Osteoblast (primary cell): ENCODE data around the gene RAB8A. TPM values are rescaled to one million over a fixed set of nuclear protein-coding genes. Genes with fewer than 3 reads are reported as not detected.
"Not testable (repeated sequence)": the region's sequence is repeated elsewhere in the genome, so short reads cannot be mapped to it uniquely, and the experiment has no call there.

Experiments
- DNase-seq: peaks from one replicate; pipeline ENCODE4 v3.0.0; 2011; ENCODE audit warnings: low spot score, mixed read lengths; ENCODE audit not compliant: insufficient read length; ENCODE audit errors: missing footprints
- H2AFZ ChIP-seq: 2 replicates; pipeline ENCODE4 v1.6.0; 2011; ENCODE audit warnings: mild to moderate bottlenecking, low read length
- H3K27ac ChIP-seq: 2 replicates; pipeline ENCODE4 v1.5.1; 2011; ENCODE audit warnings: mild to moderate bottlenecking, low read depth, low read length, moderate library complexity
- H3K27me3 ChIP-seq: 2 replicates; pipeline ENCODE4 v1.6.0; 2012; ENCODE audit warnings: mild to moderate bottlenecking, control low read depth, inconsistent platforms, low read length, moderate library complexity; ENCODE audit not compliant: insufficient read depth
- H3K36me3 ChIP-seq: 2 replicates; pipeline ENCODE4 v1.5.1; 2011; ENCODE audit warnings: mild to moderate bottlenecking, low read length, control low read depth, moderate library complexity; ENCODE audit not compliant: insufficient read depth
- H3K4me1 ChIP-seq: 2 replicates; pipeline ENCODE4 v1.5.1; 2011; ENCODE audit warnings: mild to moderate bottlenecking, low read length, control low read depth, moderate library complexity; ENCODE audit not compliant: insufficient read depth
- H3K4me2 ChIP-seq: 2 replicates; pipeline ENCODE4 v1.6.0; 2011; ENCODE audit warnings: mild to moderate bottlenecking, low read length; ENCODE audit not compliant: insufficient read depth
- H3K4me3 ChIP-seq: fragments of 200-600 bp; sonication (generic); 3 replicates; pipeline ENCODE4 v1.5.1; 2012; ENCODE audit warnings: mild to moderate bottlenecking, low read length, inconsistent platforms; ENCODE audit not compliant: insufficient read depth
- H3K79me2 ChIP-seq: 2 replicates; pipeline ENCODE4 v1.6.0; 2012; ENCODE audit warnings: mild to moderate bottlenecking, low read length, control low read depth, inconsistent platforms; ENCODE audit not compliant: insufficient read depth
- H3K9me3 ChIP-seq: 2 replicates; pipeline ENCODE4 v1.5.1; 2011; ENCODE audit warnings: low read depth, low read length, control low read depth
- H4K20me1 ChIP-seq: 2 replicates; pipeline ENCODE4 v1.6.0; 2012; ENCODE audit warnings: mild to moderate bottlenecking, low read length, control low read depth; ENCODE audit not compliant: insufficient read depth
- total RNA-seq: library from RNA; depleted of rRNA; stranded (reverse); fragments of >200 nt; gene quantifications from 2 replicates; pipeline ENCODE4 v1.2.3, GENCODE V29; 2012
- TF ChIP-seq, protein P1 (sequence below): IDR thresholded peaks from 2 replicates; pipeline ENCODE4 v1.5.1; 2011; ENCODE audit warnings: mild to moderate bottlenecking, low read depth, low read length, moderate library complexity; ENCODE audit errors: extremely low read depth

The RAB8A gene
- total RNA-seq, 1 donor = 68.8 TPM

DNA sequence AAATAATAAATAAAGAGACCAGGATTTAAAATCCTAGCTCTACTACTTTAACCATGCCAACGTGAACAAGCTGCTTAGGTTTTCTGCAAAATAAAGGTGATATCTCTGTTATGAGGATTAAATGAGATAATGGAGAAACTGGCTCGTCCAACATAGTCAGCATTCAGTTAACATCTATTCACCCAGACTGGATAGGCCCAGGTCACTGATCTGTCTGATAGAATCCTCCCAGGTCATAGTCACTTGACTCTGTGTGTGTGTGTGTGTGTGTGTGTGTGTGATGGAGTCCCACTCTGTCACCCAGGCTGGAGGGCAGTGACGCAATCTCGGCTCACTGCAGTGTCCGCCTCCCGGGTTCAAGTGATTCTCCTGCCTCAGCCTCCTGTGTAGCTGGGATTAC is 12.9 kb upstream of the RAB8A start:
- Histone ChIP-seq H3K9me3 (no peaks in the 10 kb centered on the region), H3K27ac (no peak overlapping the region), H3K36me3 (peaks cover 98% of the 10 kb centered on the region), H3K79me2 (peaks cover 29% of the 10 kb centered on the region), H3K4me1 (peaks cover 12% of the 10 kb centered on the region), H4K20me1 (peaks cover 57% of the 10 kb centered on the region), H3K4me2 (no peak overlapping the region), H3K27me3 (no peaks in the 10 kb centered on the region), H3K4me3 (no peak overlapping the region), H2AFZ (no peak overlapping the region)
- TF ChIP-seq, protein P1, sequence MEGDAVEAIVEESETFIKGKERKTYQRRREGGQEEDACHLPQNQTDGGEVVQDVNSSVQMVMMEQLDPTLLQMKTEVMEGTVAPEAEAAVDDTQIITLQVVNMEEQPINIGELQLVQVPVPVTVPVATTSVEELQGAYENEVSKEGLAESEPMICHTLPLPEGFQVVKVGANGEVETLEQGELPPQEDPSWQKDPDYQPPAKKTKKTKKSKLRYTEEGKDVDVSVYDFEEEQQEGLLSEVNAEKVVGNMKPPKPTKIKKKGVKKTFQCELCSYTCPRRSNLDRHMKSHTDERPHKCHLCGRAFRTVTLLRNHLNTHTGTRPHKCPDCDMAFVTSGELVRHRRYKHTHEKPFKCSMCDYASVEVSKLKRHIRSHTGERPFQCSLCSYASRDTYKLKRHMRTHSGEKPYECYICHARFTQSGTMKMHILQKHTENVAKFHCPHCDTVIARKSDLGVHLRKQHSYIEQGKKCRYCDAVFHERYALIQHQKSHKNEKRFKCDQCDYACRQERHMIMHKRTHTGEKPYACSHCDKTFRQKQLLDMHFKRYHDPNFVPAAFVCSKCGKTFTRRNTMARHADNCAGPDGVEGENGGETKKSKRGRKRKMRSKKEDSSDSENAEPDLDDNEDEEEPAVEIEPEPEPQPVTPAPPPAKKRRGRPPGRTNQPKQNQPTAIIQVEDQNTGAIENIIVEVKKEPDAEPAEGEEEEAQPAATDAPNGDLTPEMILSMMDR = no peak
- no peak for DNase-seq

DNA sequence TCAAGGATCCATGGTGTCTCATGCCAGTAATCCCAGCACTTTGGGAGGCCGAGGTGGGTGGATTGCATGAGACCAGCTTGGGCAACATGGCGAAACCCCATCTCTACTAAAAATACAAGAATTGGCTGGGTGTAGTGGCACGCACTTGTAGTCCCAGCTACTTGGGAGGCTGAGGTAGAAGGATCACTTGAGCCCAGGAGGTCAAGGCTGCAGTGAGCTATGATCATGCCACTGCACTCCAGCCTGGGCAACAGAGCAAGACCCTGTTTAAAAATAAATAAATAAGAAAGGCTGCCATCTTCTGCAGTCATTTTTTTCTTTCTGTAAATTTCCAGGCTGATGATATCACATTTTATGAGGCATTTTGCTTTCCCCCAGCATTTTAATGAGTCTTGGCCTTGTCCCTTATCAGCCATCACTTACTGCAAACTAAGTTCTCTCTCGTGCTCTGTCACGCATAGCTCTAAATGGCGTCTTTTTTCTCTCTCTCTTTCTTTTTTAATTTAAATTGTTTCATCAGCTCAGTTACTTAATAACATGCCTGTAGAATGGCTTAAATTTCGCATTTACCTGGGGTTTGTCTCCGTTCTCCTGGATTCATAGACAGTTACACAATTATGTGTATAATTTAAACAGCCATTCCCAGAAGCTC is 12.2 kb upstream of the RAB8A start:
- Histone ChIP-seq H3K79me2 (peaks cover 29% of the 10 kb centered on the region), H3K36me3 (peaks cover 92% of the 10 kb centered on the region), H4K20me1 (peaks cover 57% of the 10 kb centered on the region)
- not testable (repeated sequence) for H3K4me3 ChIP-seq, H3K4me2 ChIP-seq, H3K27ac ChIP-seq, H2AFZ ChIP-seq, H3K9me3 ChIP-seq, H3K4me1 ChIP-seq, H3K27me3 ChIP-seq
- DNase-seq = peak; percentile 5

DNA sequence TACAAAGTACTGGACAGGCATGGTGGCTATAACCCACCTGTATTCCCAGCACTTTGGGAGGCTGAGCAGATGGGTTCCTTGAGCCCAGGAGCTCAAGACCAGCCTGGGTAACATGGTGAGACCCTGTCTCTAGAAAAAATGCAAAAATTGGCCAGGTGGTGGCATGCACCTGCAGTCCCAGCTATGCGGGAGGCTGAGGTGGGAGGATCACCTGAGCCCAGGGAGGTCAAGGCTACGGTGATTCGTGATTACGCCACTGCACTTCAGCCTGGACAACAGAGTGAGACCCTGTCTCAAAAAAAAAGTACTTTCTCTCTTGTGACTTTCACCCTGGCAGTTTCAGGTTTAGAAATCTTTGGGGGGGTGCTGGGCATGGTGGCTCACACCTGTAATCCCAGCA is 11.2 kb upstream of the RAB8A start:
- H3K27ac ChIP-seq = peak overlapping the region; percentile 5
- no peak overlapping the region for H3K4me3 ChIP-seq
- no peak overlapping the region for H3K4me2 ChIP-seq
- no peaks in the 10 kb centered on the region for H3K9me3 ChIP-seq
- DNase-seq = no peak
- H4K20me1 ChIP-seq = peaks cover 49% of the 10 kb centered on the region
- no peaks in the 10 kb centered on the region for H3K4me1 ChIP-seq
- peaks cover 22% of the 10 kb centered on the region for H3K79me2 ChIP-seq
- H3K36me3 ChIP-seq = peaks cover 81% of the 10 kb centered on the region
- TF ChIP-seq, protein P1 = no peak
- no peak overlapping the region for H2AFZ ChIP-seq
- no peaks in the 10 kb centered on the region for H3K27me3 ChIP-seq

DNA sequence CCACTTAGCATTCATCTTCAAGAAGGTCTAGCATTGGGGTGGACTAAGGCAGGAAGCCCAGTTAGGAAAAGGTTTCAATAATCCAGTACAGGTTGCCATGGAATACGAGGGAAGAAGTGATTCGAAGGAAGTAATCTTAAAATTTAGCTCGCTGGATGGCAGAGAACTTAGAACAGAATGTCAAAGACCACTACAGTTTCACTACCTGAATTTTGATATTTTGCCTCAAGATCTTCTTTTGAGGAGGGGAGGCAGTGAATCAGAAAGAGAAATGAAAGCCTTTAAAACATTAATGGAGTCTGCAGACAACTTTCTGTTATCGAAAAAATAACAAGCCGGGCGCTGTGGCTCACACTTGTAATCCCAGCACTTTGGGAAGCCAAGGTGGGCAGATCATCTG is 7.0 kb upstream of the RAB8A start:
- no peak overlapping the region for H3K4me2 ChIP-seq
- H3K9me3 ChIP-seq = no peaks in the 10 kb centered on the region
- peaks cover 22% of the 10 kb centered on the region for H4K20me1 ChIP-seq
- no peak overlapping the region for H2AFZ ChIP-seq
- H3K4me3 ChIP-seq = no peak overlapping the region
- no peaks in the 10 kb centered on the region for H3K4me1 ChIP-seq
- peaks cover 41% of the 10 kb centered on the region for H3K36me3 ChIP-seq
- TF ChIP-seq, protein P1 = no peak
- no peak overlapping the region for H3K27ac ChIP-seq
- no peaks in the 10 kb centered on the region for H3K27me3 ChIP-seq
- peaks cover 6% of the 10 kb centered on the region for H3K79me2 ChIP-seq
- DNase-seq = peak; percentile 15
